Upper lobe of left lung (tissue), 4 donors: Measurements from ENCODE around the gene OPCML.

Experiments
- EP300 ChIP-seq, 4 donors: sonication (generic); formaldehyde crosslinking; IDR thresholded peaks; one replicate each; pipeline ENCODE4 v1.5.1; 2017; ENCODE audit warnings: antibody characterized with exemption in 4 of 4, control low read depth in 2 of 4
- POLR2A ChIP-seq, 4 donors: fragments of 450-650 bp; IDR thresholded peaks; one replicate each; pipeline ENCODE4 v1.5.1; 2016 to 2017; ENCODE audit warnings: antibody characterized with exemption in 4 of 4, mild to moderate bottlenecking in 2 of 4
- POLR2AphosphoS5 ChIP-seq, 2 donors: sonication (generic); formaldehyde crosslinking; IDR thresholded peaks; one replicate each; pipeline ENCODE4 v1.5.1; 2017; ENCODE audit warnings: antibody characterized with exemption in 2 of 2
- TF ChIP-seq, protein P1 (sequence below), 6 experiments: fragments of 450-650 bp in 4 of 6; fragments of 200-600 bp in 2 of 6; sonication (generic) in 2 of 6; IDR thresholded peaks; one replicate each; pipeline ENCODE4 v1.5.1; 2016 to 2019; ENCODE audit warnings: antibody characterized with exemption in 6 of 6

DNA sequence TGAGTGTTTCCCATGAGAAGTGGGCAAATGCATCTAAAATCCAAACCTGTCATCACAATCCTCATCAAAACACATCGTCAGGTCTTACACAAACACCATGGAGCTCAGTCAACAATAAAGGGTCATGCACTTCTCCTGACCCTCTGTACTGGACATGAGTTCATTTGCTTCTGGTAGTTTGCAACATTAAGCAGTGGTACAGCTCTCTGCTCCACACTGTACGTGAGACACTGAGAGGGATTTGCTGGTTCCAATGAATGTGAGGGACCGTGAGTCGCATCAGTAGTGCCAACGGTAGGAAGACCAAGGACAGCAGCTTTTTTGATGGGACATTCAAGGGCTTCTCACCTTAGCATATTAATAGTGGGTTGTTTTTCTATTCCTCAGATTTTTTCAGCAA, 752.3 kb downstream of the OPCML start:
- TF ChIP-seq POLR2A (IDR thresholded peaks at IDR 0.05) (no peak), EP300 (IDR thresholded peaks at IDR 0.05) (no peak), POLR2AphosphoS5 (IDR thresholded peaks at IDR 0.05) (no peak)
- TF ChIP-seq, protein P1, sequence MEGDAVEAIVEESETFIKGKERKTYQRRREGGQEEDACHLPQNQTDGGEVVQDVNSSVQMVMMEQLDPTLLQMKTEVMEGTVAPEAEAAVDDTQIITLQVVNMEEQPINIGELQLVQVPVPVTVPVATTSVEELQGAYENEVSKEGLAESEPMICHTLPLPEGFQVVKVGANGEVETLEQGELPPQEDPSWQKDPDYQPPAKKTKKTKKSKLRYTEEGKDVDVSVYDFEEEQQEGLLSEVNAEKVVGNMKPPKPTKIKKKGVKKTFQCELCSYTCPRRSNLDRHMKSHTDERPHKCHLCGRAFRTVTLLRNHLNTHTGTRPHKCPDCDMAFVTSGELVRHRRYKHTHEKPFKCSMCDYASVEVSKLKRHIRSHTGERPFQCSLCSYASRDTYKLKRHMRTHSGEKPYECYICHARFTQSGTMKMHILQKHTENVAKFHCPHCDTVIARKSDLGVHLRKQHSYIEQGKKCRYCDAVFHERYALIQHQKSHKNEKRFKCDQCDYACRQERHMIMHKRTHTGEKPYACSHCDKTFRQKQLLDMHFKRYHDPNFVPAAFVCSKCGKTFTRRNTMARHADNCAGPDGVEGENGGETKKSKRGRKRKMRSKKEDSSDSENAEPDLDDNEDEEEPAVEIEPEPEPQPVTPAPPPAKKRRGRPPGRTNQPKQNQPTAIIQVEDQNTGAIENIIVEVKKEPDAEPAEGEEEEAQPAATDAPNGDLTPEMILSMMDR (IDR thresholded peaks at IDR 0.05), result no peak
